Breast epithelium (tissue), 3 donors: ENCODE results near the gene ALG12.

ENCODE experiments used
- CTCF ChIP-seq, 3 donors: fragments of 450-650 bp; IDR thresholded peaks; one replicate each; pipeline ENCODE4 v1.5.1; 2016 to 2017; ENCODE audit warnings: antibody characterized with exemption in 3 of 3, mild to moderate bottlenecking in 3 of 3, moderate library complexity in 3 of 3
- POLR2A ChIP-seq: fragments of 450-650 bp; IDR thresholded peaks from one replicate; pipeline ENCODE4 v1.6.1; 2016; ENCODE audit warnings: antibody characterized with exemption, mild to moderate bottlenecking, moderate library complexity

GRCh38 chr22:49885881-49886280, 32.4 kb downstream of the ALG12 start:
- TF ChIP-seq CTCF (IDR thresholded peaks at IDR 0.05) (no peak), POLR2A (no peak)
